ENCODE measurements around the gene ERCC6. TPM values are rescaled to one million over a fixed set of nuclear protein-coding genes. Genes with fewer than 3 reads are reported as not detected.

The ERCC6 gene
- total RNA-seq, 1 experiment from 2014 or later = 64.4 TPM

- BruUV-seq (replicated peaks) = no TSS peak
- Mint-ChIP-seq H3K9me3 (ENCODE audit: unreplicated experiment) (no peaks in the 10 kb centered on the region), H3K36me3 (ENCODE audit: insufficient read depth, unreplicated experiment) (no peaks in the 10 kb centered on the region), H3K4me3 (ENCODE audit: unreplicated experiment) (peak overlapping the region; percentile 65), H3K27ac (ENCODE audit: low read depth, unreplicated experiment) (peak overlapping the region; percentile 88), H3K4me1 (ENCODE audit: insufficient read depth, unreplicated experiment) (peaks cover 60% of the 10 kb centered on the region), H3K27me3 (ENCODE audit: insufficient read depth, unreplicated experiment) (no peaks in the 10 kb centered on the region)
- CTCF ChIA-PET = interaction anchor here (4.1 to 6.3 kb wide), 2 partner anchors 17 to 26 kb away, joined by 20 to 52 read pairs; no protein-coding TSS in a partner anchor
- intact Hi-C loops (cut with micrococcal nuclease) = loop anchor here (2.0 kb wide), 1 partner anchor 15 kb away; no protein-coding TSS in a partner anchor
- POLR2A ChIA-PET = interaction anchor here (0.6 to 12.5 kb wide), 12 partner anchors 11 to 1167 kb away, joined by 3 to 205 read pairs (median 5); partner anchors contain the start of gene ERCC6
- no peak for TF ChIP-seq CTCF (IDR thresholded peaks at IDR 0.05; ENCODE audit: unreplicated experiment)
- DNase-seq (ENCODE audit: unreplicated experiment) = no peak
Measured at GRCh38 chr10:49567810-49568209, 28.9 kb upstream of the ERCC6 start.

GRCh38 chr10:49564461-49565009 lies 25.6 kb upstream of the ERCC6 start:
- ChIA-PET CTCF (interaction anchor here (0.8 to 6.3 kb wide), 6 partner anchors 12 to 52 kb away, joined by 3 to 52 read pairs (median 3); no protein-coding TSS in a partner anchor), POLR2A (interaction anchor here (3.2 to 12.5 kb wide), 2 partner anchors 11 to 25 kb away, joined by 12 to 205 read pairs; partner anchors contain the start of gene ERCC6)
- no peak overlapping the region for H3K4me3 Mint-ChIP-seq (ENCODE audit: unreplicated experiment)
- no peak for TF ChIP-seq CTCF (IDR thresholded peaks at IDR 0.05; ENCODE audit: unreplicated experiment)
- DNase-seq (ENCODE audit: unreplicated experiment) = no peak
- intact Hi-C loops (cut with micrococcal nuclease) = no loop called here
- no peaks in the 10 kb centered on the region for H3K9me3 Mint-ChIP-seq (ENCODE audit: unreplicated experiment)
- no peaks in the 10 kb centered on the region for H3K36me3 Mint-ChIP-seq (ENCODE audit: insufficient read depth, unreplicated experiment)
- H3K27ac Mint-ChIP-seq (ENCODE audit: low read depth, unreplicated experiment) = no peak overlapping the region
- no peaks in the 10 kb centered on the region for H3K27me3 Mint-ChIP-seq (ENCODE audit: insufficient read depth, unreplicated experiment)
- peaks cover 51% of the 10 kb centered on the region for H3K4me1 Mint-ChIP-seq (ENCODE audit: insufficient read depth, unreplicated experiment)
- no TSS peak for BruUV-seq (replicated peaks)

- H3K4me1 Mint-ChIP-seq (ENCODE audit: insufficient read depth, unreplicated experiment) = peaks cover 35% of the 10 kb centered on the region
- BruUV-seq (replicated peaks) = no TSS peak
- intact Hi-C loops (cut with micrococcal nuclease) = no loop called here
- H3K27ac Mint-ChIP-seq (ENCODE audit: low read depth, unreplicated experiment) = no peak overlapping the region
- DNase-seq (ENCODE audit: unreplicated experiment) = no peak
- TF ChIP-seq CTCF (IDR thresholded peaks at IDR 0.05; ENCODE audit: unreplicated experiment) = no peak
- H3K36me3 Mint-ChIP-seq (ENCODE audit: insufficient read depth, unreplicated experiment) = no peaks in the 10 kb centered on the region
- H3K9me3 Mint-ChIP-seq (ENCODE audit: unreplicated experiment) = no peaks in the 10 kb centered on the region
- POLR2A ChIA-PET = interaction anchor here (3.2 to 12.5 kb wide), 2 partner anchors 10 to 24 kb away, joined by 12 to 205 read pairs; partner anchors contain the start of gene ERCC6
- CTCF ChIA-PET = interaction anchor here (0.6 to 6.3 kb wide), 7 partner anchors 8 to 1135 kb away, joined by 3 to 52 read pairs (median 3); partner anchors contain the start of gene ERCC6
- no peaks in the 10 kb centered on the region for H3K27me3 Mint-ChIP-seq (ENCODE audit: insufficient read depth, unreplicated experiment)
- H3K4me3 Mint-ChIP-seq (ENCODE audit: unreplicated experiment) = no peak overlapping the region
Measured at GRCh38 chr10:49562893-49563292, 24.0 kb upstream of the ERCC6 start.

GRCh38 chr10:49560526-49560925 lies 21.6 kb upstream of the ERCC6 start:
- Mint-ChIP-seq H3K9me3 (ENCODE audit: unreplicated experiment) (no peaks in the 10 kb centered on the region), H3K27me3 (ENCODE audit: insufficient read depth, unreplicated experiment) (no peaks in the 10 kb centered on the region), H3K36me3 (ENCODE audit: insufficient read depth, unreplicated experiment) (no peaks in the 10 kb centered on the region), H3K4me3 (ENCODE audit: unreplicated experiment) (no peak overlapping the region), H3K27ac (ENCODE audit: low read depth, unreplicated experiment) (no peak overlapping the region), H3K4me1 (ENCODE audit: insufficient read depth, unreplicated experiment) (peaks cover 36% of the 10 kb centered on the region)
- no TSS peak for BruUV-seq (replicated peaks)
- intact Hi-C loops (cut with micrococcal nuclease) = no loop called here
- POLR2A ChIA-PET = interaction anchor here (12.5 kb wide), 1 partner anchor 7 kb away, joined by 205 read pairs; no protein-coding TSS in a partner anchor
- DNase-seq (ENCODE audit: unreplicated experiment) = no peak
- CTCF ChIA-PET = no interaction called here
- TF ChIP-seq CTCF (IDR thresholded peaks at IDR 0.05; ENCODE audit: unreplicated experiment) = no peak
